Caco-2 (cell line): ENCODE data around the gene SERPINE1. TPM values are rescaled to one million over a fixed set of nuclear protein-coding genes. Genes with fewer than 3 reads are reported as not detected.
"Not testable (repeated sequence)": the region's sequence is repeated elsewhere in the genome, so short reads cannot be mapped to it uniquely, and the experiment has no call there.

Experiments
- BruUV-seq: library from RNA; stranded (reverse); fragments of 400-500 nt; replicated peaks from 2 replicates; lab custom pipeline; 2021; lab: Mats Ljungman, UMichigan
- CTCF ChIA-PET: fragments of 300-600 bp; sonication (Branson Sonifier 250); formaldehyde crosslinking; loops from one replicate; lab custom pipeline; 2022; ENCODE audit warnings: antibody characterized with exemption; lab: Charles Lee
- POLR2A ChIA-PET: fragments of 300-600 bp; sonication (Branson Sonifier 250); formaldehyde crosslinking; loops from one replicate; lab custom pipeline; 2022; ENCODE audit warnings: antibody characterized with exemption; lab: Charles Lee
- DNase-seq, 2 experiments: peaks; one replicate each; pipeline versions ENCODE4 v3.0.0 to v3.0.0-alpha.2; 2020 to 2022
- H3K27me3 ChIP-seq: replicated peaks from 2 replicates; pipeline ENCODE4 v1.6.0; 2011; ENCODE audit warnings: low read length; ENCODE audit not compliant: control insufficient read depth, insufficient read depth
- H3K36me3 ChIP-seq: 2 replicates; pipeline ENCODE4 v1.5.1; 2011; ENCODE audit warnings: low read length; ENCODE audit not compliant: control insufficient read depth, insufficient read depth
- H3K4me1 ChIP-seq: fragments of 250-450 bp; sonication (Bioruptor Pico); 2 replicates; pipeline ENCODE4 v1.5.1; 2020; ENCODE audit warnings: mild to moderate bottlenecking
- H3K4me3 ChIP-seq: 2 replicates; pipeline ENCODE4 v1.5.1; 2011; ENCODE audit warnings: low read depth, mild to moderate bottlenecking, control low read depth, low read length
- H3K9me3 ChIP-seq: fragments of 250-450 bp; sonication (Bioruptor Pico); 2 replicates; pipeline ENCODE4 v1.5.1; 2020; ENCODE audit warnings: mild to moderate bottlenecking, moderate library complexity
- H3K27ac Mint-ChIP-seq: one replicate; pipeline ENCODE4 v1.8.0; 2022; ENCODE audit warnings: mixed read lengths; ENCODE audit not compliant: unreplicated experiment
- H3K27me3 Mint-ChIP-seq: one replicate; pipeline ENCODE4 v1.8.0; 2022; ENCODE audit warnings: mixed read lengths; ENCODE audit not compliant: insufficient read depth, unreplicated experiment
- H3K36me3 Mint-ChIP-seq: one replicate; pipeline ENCODE4 v1.8.0; 2022; ENCODE audit warnings: mild to moderate bottlenecking, mixed read lengths; ENCODE audit not compliant: insufficient read depth, unreplicated experiment
- H3K4me1 Mint-ChIP-seq: one replicate; pipeline ENCODE4 v1.8.0; 2022; ENCODE audit warnings: low read depth, mixed read lengths; ENCODE audit not compliant: unreplicated experiment
- H3K4me3 Mint-ChIP-seq: one replicate; pipeline ENCODE4 v1.8.0; 2022; ENCODE audit warnings: mild to moderate bottlenecking, moderate library complexity, mixed read lengths; ENCODE audit not compliant: unreplicated experiment
- H3K9me3 Mint-ChIP-seq: one replicate; pipeline ENCODE4 v1.8.0; 2022; ENCODE audit warnings: mixed read lengths; ENCODE audit not compliant: unreplicated experiment
- CTCF ChIP-seq, 2 experiments: fragments of 200-600 bp in 1 of 2; IDR thresholded peaks; 1 replicate in 1 of 2; 2 replicates in 1 of 2; pipeline versions ENCODE4 v1.5.1 to v1.8.0; 2011 to 2022; ENCODE audit warnings: antibody characterized with exemption in 1 of 2, control low read depth in 1 of 2, inconsistent platforms in 1 of 2, low read depth in 1 of 2, low read length in 1 of 2, mild to moderate bottlenecking in 1 of 2, moderate library complexity in 1 of 2; ENCODE audit not compliant: insufficient read depth in 1 of 2, severe bottlenecking in 1 of 2, unreplicated experiment in 1 of 2
- intact Hi-C: fragments of 100-400 bp; cut with micrococcal nuclease; formaldehyde crosslinking; loops from one replicate; pipeline ENCODE4 v1.10.0; 2022; ENCODE audit not compliant: unreplicated experiment
- total RNA-seq: library from RNA; stranded (reverse); gene quantifications from 2 replicates; pipeline ENCODE4 v1.2.3, GENCODE V29; 2022

The SERPINE1 gene
- total RNA-seq, 1 experiment from 2014 or later: 0.25 TPM

- Histone ChIP-seq H3K36me3 (no peaks in the 10 kb centered on the region), H3K4me1 (peaks cover 20% of the 10 kb centered on the region), H3K27me3 (no peaks in the 10 kb centered on the region), H3K4me3 (no peak overlapping the region), H3K9me3 (no peaks in the 10 kb centered on the region)
- CTCF ChIA-PET: interaction anchor here (0.9 kb wide), 1 partner anchor 87 kb away, joined by 3 read pairs; no protein-coding TSS in a partner anchor
- H3K9me3 Mint-ChIP-seq: no peaks in the 10 kb centered on the region
- TF ChIP-seq CTCF (IDR thresholded peaks at IDR 0.05; ENCODE audit: insufficient read depth in 1 of 2, low read depth in 1 of 2, low read length in 1 of 2, severe bottlenecking in 1 of 2, unreplicated experiment in 1 of 2): no peak
- H3K4me1 Mint-ChIP-seq: peaks cover 20% of the 10 kb centered on the region
- POLR2A ChIA-PET: no interaction called here
- no peak overlapping the region for H3K27ac Mint-ChIP-seq
- no peak overlapping the region for H3K4me3 Mint-ChIP-seq
- intact Hi-C loops: no loop called here
- DNase-seq: no peak
- no peaks in the 10 kb centered on the region for H3K27me3 Mint-ChIP-seq
- no TSS peak for BruUV-seq
- H3K36me3 Mint-ChIP-seq: no peaks in the 10 kb centered on the region
Measured at GRCh38 chr7:101104799-101105198, 22.1 kb upstream of the SERPINE1 start.

GRCh38 chr7:101105248-101105647, 21.7 kb upstream of the SERPINE1 start:
- H3K27ac Mint-ChIP-seq, H3K27me3 Mint-ChIP-seq, H3K4me3 ChIP-seq, H3K4me3 Mint-ChIP-seq, intact Hi-C loops, CTCF ChIA-PET, POLR2A ChIA-PET, H3K9me3 Mint-ChIP-seq, DNase-seq, H3K36me3 Mint-ChIP-seq, H3K9me3 ChIP-seq, H3K27me3 ChIP-seq, BruUV-seq, H3K36me3 ChIP-seq: not testable (repeated sequence)
- H3K4me1 Mint-ChIP-seq: peaks cover 16% of the 10 kb centered on the region
- H3K4me1 ChIP-seq: peaks cover 15% of the 10 kb centered on the region

- no peaks in the 10 kb centered on the region for H3K27me3 Mint-ChIP-seq
- H3K4me3 ChIP-seq: no peak overlapping the region
- H3K4me3 Mint-ChIP-seq: no peak overlapping the region
- TF ChIP-seq CTCF (IDR thresholded peaks at IDR 0.05; ENCODE audit: insufficient read depth in 1 of 2, low read depth in 1 of 2, low read length in 1 of 2, severe bottlenecking in 1 of 2, unreplicated experiment in 1 of 2): no peak
- H3K9me3 Mint-ChIP-seq: no peaks in the 10 kb centered on the region
- H3K27me3 ChIP-seq: no peaks in the 10 kb centered on the region
- DNase-seq: no peak
- POLR2A ChIA-PET: no interaction called here
- peaks cover 6% of the 10 kb centered on the region for H3K4me1 Mint-ChIP-seq
- 0 out of 2 replicates have a peak, but pooled peaks cover 7% of the 10 kb centered on the region for H3K4me1 ChIP-seq
- no peaks in the 10 kb centered on the region for H3K36me3 ChIP-seq
- no peaks in the 10 kb centered on the region for H3K9me3 ChIP-seq
- CTCF ChIA-PET: no interaction called here
- intact Hi-C loops: no loop called here
- no peak overlapping the region for H3K27ac Mint-ChIP-seq
- no TSS peak for BruUV-seq
- no peaks in the 10 kb centered on the region for H3K36me3 Mint-ChIP-seq
Measured at GRCh38 chr7:101106386-101106785, 20.5 kb upstream of the SERPINE1 start.
